ENCODE measurements around the gene AMBN.

Gene AMBN

GRCh38 chr4:70594196-70594595, 2.1 kb downstream of the AMBN start:
- DNase-seq (ENCODE audit: insufficient read length, low spot score) (no peak), FAIRE-seq (no peak)
- TF ChIP-seq, protein P1, sequence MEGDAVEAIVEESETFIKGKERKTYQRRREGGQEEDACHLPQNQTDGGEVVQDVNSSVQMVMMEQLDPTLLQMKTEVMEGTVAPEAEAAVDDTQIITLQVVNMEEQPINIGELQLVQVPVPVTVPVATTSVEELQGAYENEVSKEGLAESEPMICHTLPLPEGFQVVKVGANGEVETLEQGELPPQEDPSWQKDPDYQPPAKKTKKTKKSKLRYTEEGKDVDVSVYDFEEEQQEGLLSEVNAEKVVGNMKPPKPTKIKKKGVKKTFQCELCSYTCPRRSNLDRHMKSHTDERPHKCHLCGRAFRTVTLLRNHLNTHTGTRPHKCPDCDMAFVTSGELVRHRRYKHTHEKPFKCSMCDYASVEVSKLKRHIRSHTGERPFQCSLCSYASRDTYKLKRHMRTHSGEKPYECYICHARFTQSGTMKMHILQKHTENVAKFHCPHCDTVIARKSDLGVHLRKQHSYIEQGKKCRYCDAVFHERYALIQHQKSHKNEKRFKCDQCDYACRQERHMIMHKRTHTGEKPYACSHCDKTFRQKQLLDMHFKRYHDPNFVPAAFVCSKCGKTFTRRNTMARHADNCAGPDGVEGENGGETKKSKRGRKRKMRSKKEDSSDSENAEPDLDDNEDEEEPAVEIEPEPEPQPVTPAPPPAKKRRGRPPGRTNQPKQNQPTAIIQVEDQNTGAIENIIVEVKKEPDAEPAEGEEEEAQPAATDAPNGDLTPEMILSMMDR (IDR thresholded peaks at IDR 0.05; ENCODE audit: insufficient read depth, missing control alignments) = no peak

DNA sequence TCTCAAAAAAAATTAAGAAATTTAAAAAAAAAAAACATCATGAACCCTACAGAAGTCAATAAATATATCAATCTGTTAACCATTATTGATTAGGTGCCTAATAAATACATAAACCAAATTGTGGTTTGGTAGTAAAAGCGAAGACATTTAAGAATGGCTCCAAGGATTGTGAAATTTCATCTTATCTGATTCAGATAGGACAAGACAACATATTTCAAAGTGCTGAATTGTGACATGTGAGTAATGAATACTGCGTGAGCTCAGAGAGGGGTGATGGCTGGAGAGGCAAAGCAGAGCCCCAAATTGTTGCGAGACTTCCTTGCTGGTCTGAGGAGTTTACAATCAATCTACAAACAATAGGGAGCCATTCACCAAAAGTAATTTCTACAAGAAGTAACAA, 8.2 kb downstream of the AMBN start:
- FAIRE-seq (no peak), DNase-seq (ENCODE audit: insufficient read length, low spot score) (no peak)
- TF ChIP-seq, protein P1 (IDR thresholded peaks at IDR 0.05; ENCODE audit: insufficient read depth, missing control alignments) = no peak

DNA sequence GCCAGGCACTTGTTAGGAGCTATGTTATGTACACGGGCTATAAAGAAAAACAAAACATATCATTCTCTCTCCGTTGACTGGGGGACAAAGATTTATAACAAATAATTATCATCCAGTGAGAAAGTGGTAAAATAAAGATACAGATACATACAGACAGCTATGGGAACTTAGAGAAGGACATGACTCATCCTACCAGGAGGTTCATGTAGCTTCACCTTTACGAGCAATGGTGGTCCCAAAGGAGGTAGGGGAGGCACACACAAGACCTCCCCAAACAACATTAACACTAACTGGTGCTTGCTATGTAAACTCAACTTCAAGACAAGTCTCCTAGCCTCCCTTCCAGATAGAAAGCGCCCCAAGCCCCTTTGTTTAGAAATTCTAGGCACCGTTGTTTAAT, 8.9 kb downstream of the AMBN start:
- no peak for FAIRE-seq
- TF ChIP-seq, protein P1 (IDR thresholded peaks at IDR 0.05; ENCODE audit: insufficient read depth, missing control alignments) = no peak
- DNase-seq (ENCODE audit: insufficient read length, low spot score) = no peak

DNA sequence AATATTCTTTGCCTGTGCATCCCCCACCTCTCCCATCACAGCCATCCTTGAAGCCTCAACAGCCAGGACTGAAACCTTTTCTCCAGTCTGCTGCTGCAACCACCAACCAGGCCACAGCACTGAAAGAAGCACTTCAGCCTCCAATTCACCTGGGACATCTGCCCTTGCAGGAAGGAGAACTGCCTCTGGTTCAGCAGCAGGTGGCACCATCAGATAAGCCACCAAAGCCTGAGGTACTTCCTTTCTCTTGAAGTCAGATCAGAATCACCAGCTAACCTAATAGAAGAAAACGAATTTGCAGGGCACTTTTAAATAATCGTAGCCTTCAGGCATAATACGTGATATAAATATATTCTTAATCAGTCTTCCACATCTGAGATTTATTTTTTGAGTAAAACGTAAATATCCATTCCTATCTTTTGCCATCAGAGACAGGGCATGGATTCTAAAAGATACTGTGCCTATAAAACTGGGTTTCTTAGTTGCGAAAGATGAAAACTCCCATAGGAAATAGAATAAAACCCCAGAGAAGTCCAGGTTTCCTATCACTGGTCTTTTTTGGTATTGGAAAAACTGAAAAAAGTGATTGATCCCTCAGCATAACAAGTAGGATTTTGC, 9.5 kb downstream of the AMBN start:
- peak; percentile 89 for FAIRE-seq
- no peak for DNase-seq (ENCODE audit: insufficient read length, low spot score)
- TF ChIP-seq, protein P1 (IDR thresholded peaks at IDR 0.05; ENCODE audit: insufficient read depth, missing control alignments) = peak; percentile 95

GRCh38 chr4:70603856-70604255, 11.8 kb downstream of the AMBN start:
- TF ChIP-seq, protein P1 (IDR thresholded peaks at IDR 0.05; ENCODE audit: insufficient read depth, missing control alignments) = no peak
- FAIRE-seq (no peak), DNase-seq (ENCODE audit: insufficient read length, low spot score) (no peak)

GRCh38 chr4:70606459-70606858, 14.4 kb downstream of the AMBN start:
- DNase-seq (ENCODE audit: insufficient read length, low spot score) = no peak
- TF ChIP-seq, protein P1 (IDR thresholded peaks at IDR 0.05; ENCODE audit: insufficient read depth, missing control alignments) = no peak
- FAIRE-seq = no peak

- FAIRE-seq (no peak), DNase-seq (ENCODE audit: insufficient read length, low spot score) (no peak)
- TF ChIP-seq, protein P1 (IDR thresholded peaks at IDR 0.05; ENCODE audit: insufficient read depth, missing control alignments) = no peak
Observed at GRCh38 chr4:70607334-70607853, 15.3 kb downstream of the AMBN start.
